Uterine smooth muscle cell (primary cell): ENCODE data around the gene SLK. TPM values are rescaled to one million over a fixed set of nuclear protein-coding genes. Genes with fewer than 3 reads are reported as not detected.

Source experiments
- total RNA-seq: library from RNA; depleted of rRNA; stranded (reverse); fragments of >200 nt; gene quantifications from 2 replicates; pipeline ENCODE4 v1.2.3, GENCODE V29; 2014

The SLK gene
- 67.6 and 87.3 TPM in 2 replicates for total RNA-seq

DNA sequence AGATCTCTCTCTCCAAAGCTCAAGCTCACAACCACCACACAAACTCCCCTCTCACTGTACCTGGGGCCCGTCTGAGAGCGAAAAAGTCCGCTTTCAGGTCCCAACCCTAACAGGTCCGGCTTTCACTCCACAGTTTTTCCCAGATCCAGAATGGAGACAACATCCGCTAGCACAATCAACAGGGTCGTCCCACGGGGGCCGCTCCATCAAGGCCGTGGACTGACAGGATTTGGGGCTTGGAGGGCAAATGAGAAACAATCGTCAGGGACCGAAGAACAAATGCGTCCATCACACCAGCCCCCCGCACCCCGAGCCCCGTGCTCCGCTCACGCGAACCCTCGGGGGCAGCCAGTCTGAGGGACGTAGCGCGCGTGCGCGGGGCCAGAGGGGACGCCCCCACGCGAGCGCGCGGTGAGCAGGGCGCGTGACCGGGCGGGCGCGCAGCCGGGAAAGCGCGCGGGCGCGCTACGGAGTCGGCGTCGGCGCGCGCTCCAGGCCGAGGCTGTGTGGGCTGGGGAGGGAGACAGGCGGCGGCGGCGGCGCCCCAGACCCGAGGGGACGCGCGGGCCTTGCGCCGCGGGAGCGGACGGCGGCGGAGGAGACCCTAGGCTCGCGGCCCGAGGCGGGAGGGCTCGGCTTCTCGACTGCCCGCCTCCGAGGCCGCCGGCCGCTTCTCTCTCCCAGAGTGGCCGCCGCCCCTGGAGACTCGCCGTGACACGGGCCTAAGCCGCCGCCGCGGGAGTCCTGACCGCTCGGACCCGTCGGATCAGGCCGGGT lies at the start of gene SLK:
Gene SLK, plus strand, starts transcription at position 470 of the 777 bp plus-strand sequence. CDS start 606 bp downstream, outside the sequence.

GRCh38 chr10:103918053-103918846 lies 48.7 kb upstream of the SLK start, which contains the start of gene STN1:
TSS of gene STN1 (minus strand) at chr10:103918184. CDS start at chr10:103917594, 590 bp downstream.

Other genes starting within 250 kb of the SLK start
- 17.9 and 34.6 TPM in 2 replicates for gene SH3PXD2A, start 111.6 kb upstream of the SLK start, total RNA-seq
- gene STN1, start 49.0 kb upstream of the SLK start, total RNA-seq, result 23.0 and 41.2 TPM in 2 replicates
- under 0.01 and 0.33 TPM in 2 replicates for gene COL17A1, start 118.7 kb downstream of the SLK start, total RNA-seq
- 10.4 and 11.7 TPM in 2 replicates for gene SFR1, start 155.0 kb downstream of the SLK start, total RNA-seq